Right atrium auricular region (tissue), 2 donors: ENCODE data around the gene ZNF148. TPM values are rescaled to one million over a fixed set of nuclear protein-coding genes. Genes with fewer than 3 reads are reported as not detected.

Source experiments
- DNase-seq: peaks from one replicate; pipeline ENCODE4 v3.0.0-alpha.2; 2019; ENCODE audit warnings: low spot score
- H3K27ac ChIP-seq, 2 donors: fragments of 200-600 bp; sonication (generic); 1 replicate in 1 of 2; 2 replicates in 1 of 2; pipeline ENCODE4 v1.5.1; 2016 to 2019
- H3K27me3 ChIP-seq, 2 donors: fragments of 200-600 bp; sonication (generic); one replicate each; pipeline versions ENCODE4 v1.5.1 to v1.6.0; 2017 to 2019
- H3K36me3 ChIP-seq: fragments of 200-600 bp; sonication (generic); one replicate; pipeline ENCODE4 v1.5.1; 2016
- H3K4me1 ChIP-seq, 2 donors: fragments of 200-600 bp; sonication (generic); one replicate each; pipeline versions ENCODE4 v1.5.1 to v1.6.0; 2017 to 2019
- H3K4me3 ChIP-seq, 2 donors: fragments of 200-600 bp; sonication (generic); 1 replicate in 1 of 2; 2 replicates in 1 of 2; pipeline ENCODE4 v1.5.1; 2017 to 2019; ENCODE audit warnings: mild to moderate bottlenecking in 1 of 2, moderate library complexity in 1 of 2
- H3K9me3 ChIP-seq, 2 donors: fragments of 200-600 bp; sonication (generic); one replicate each; pipeline ENCODE4 v1.5.1; 2019
- CTCF ChIP-seq, 2 donors: fragments of 200-600 bp; sonication (generic); IDR thresholded peaks; one replicate each; pipeline ENCODE4 v1.5.1; 2019; ENCODE audit warnings: antibody characterized with exemption in 2 of 2
- total RNA-seq, 2 donors: library from RNA; depleted of rRNA; stranded (reverse); fragments of >200 nt; gene quantifications; one replicate each; pipeline ENCODE4 v1.1.0, GENCODE V29; 2016

ZNF148 gene
- total RNA-seq, 2 donors from 2014 or later: 21.3 to 24.3 TPM

- no peak for TF ChIP-seq CTCF (IDR thresholded peaks at IDR 0.05)
- no peak for DNase-seq
- no peak overlapping the region for H3K4me3 ChIP-seq
- peaks cover 0 to 10% of the 10 kb centered on the region in 2 donors for H3K4me1 ChIP-seq
- peaks cover 0 to 9% of the 10 kb centered on the region in 2 donors for H3K9me3 ChIP-seq
- H3K36me3 ChIP-seq: no peaks in the 10 kb centered on the region
- no peak overlapping the region for H3K27ac ChIP-seq
- no peaks in the 10 kb centered on the region for H3K27me3 ChIP-seq
Measured at GRCh38 chr3:125326957-125327356, 48.2 kb downstream of the ZNF148 start.

GRCh38 chr3:125325746-125326145 lies 49.4 kb downstream of the ZNF148 start:
- no peak overlapping the region for H3K27ac ChIP-seq
- no peaks in the 10 kb centered on the region for H3K27me3 ChIP-seq
- H3K36me3 ChIP-seq: no peaks in the 10 kb centered on the region
- no peaks in the 10 kb centered on the region for H3K4me1 ChIP-seq
- DNase-seq: no peak
- H3K4me3 ChIP-seq: no peak overlapping the region
- TF ChIP-seq CTCF (IDR thresholded peaks at IDR 0.05): no peak
- peaks cover 0 to 9% of the 10 kb centered on the region in 2 donors for H3K9me3 ChIP-seq

- H3K9me3 ChIP-seq: peaks cover 0 to 9% of the 10 kb centered on the region in 2 donors
- DNase-seq: no peak
- H3K4me1 ChIP-seq: no peaks in the 10 kb centered on the region
- TF ChIP-seq CTCF (IDR thresholded peaks at IDR 0.05): no peak
- no peaks in the 10 kb centered on the region for H3K36me3 ChIP-seq
- H3K27ac ChIP-seq: no peak overlapping the region
- no peak overlapping the region for H3K4me3 ChIP-seq
- no peaks in the 10 kb centered on the region for H3K27me3 ChIP-seq
Measured at GRCh38 chr3:125324341-125324740, 50.8 kb downstream of the ZNF148 start.

- no peak overlapping the region for H3K4me3 ChIP-seq
- no peak for TF ChIP-seq CTCF (IDR thresholded peaks at IDR 0.05)
- H3K9me3 ChIP-seq: peaks cover 0 to 9% of the 10 kb centered on the region in 2 donors
- H3K27ac ChIP-seq: no peak overlapping the region
- H3K27me3 ChIP-seq: no peaks in the 10 kb centered on the region
- H3K36me3 ChIP-seq: no peaks in the 10 kb centered on the region
- H3K4me1 ChIP-seq: no peaks in the 10 kb centered on the region
- DNase-seq: no peak
Measured at GRCh38 chr3:125322917-125323316, 52.2 kb downstream of the ZNF148 start.

- DNase-seq: no peak
- Histone ChIP-seq H3K9me3 (peaks cover 0 to 9% of the 10 kb centered on the region in 2 donors), H3K27ac (no peak overlapping the region), H3K36me3 (no peaks in the 10 kb centered on the region), H3K4me1 (no peaks in the 10 kb centered on the region), H3K4me3 (no peak overlapping the region), H3K27me3 (no peaks in the 10 kb centered on the region)
- no peak for TF ChIP-seq CTCF (IDR thresholded peaks at IDR 0.05)
Measured at GRCh38 chr3:125322166-125322565, 53.0 kb downstream of the ZNF148 start.

GRCh38 chr3:125319765-125320164 lies 55.4 kb downstream of the ZNF148 start:
- DNase-seq: no peak
- Histone ChIP-seq H3K27me3 (no peaks in the 10 kb centered on the region), H3K4me1 (no peaks in the 10 kb centered on the region), H3K36me3 (no peaks in the 10 kb centered on the region), H3K4me3 (no peak overlapping the region), H3K9me3 (peaks cover 0 to under 1% of the 10 kb centered on the region in 2 donors), H3K27ac (no peak overlapping the region)
- TF ChIP-seq CTCF (IDR thresholded peaks at IDR 0.05): no peak
